Measurements from ENCODE around the gene CDK6.

DNA sequence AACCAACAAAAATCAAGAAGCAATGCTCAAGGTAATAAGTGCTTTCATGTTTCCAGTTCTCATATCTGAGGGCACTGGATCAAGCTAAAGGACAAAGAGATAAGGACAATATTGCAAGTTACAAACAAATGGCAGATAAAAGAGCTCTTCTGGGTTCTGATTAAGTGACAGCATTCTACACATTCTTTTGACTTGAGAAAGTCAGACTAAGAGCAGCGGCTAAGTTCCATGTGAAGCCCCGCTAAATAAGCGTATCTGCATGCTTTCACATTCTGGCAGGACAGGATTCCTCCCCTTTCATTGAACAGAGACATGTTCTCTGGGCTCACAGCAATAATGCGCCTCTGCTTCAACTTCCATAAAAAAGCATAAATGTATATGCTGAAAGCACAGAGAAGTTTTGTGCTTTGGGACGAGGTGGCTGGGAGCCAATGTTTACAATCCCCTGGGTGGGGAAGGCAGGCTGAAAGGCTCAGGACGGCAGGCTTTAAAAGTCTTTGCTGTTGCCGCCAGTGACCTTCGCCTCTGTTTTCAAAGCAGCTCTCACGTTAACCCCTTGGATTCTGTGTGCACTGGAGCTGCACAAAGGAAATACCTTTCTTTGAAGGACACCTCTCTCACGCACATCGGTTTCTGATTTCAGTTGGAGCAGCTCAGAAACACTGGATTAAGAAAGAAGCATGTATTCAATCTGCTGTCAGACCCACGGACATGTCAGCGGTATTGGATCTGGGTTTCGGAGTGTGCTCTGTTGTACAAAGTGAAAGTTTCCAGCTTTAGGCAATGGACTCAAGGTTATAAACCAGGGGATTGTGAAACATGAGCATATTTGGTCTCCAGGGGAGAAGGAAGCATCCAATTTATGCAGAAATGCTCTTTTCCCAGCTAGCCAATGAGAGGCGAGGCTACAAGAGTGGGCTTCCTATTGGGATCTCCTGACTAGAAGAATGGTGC lies 140.8 kb downstream of the CDK6 start:
- TF ChIP-seq, protein P1, sequence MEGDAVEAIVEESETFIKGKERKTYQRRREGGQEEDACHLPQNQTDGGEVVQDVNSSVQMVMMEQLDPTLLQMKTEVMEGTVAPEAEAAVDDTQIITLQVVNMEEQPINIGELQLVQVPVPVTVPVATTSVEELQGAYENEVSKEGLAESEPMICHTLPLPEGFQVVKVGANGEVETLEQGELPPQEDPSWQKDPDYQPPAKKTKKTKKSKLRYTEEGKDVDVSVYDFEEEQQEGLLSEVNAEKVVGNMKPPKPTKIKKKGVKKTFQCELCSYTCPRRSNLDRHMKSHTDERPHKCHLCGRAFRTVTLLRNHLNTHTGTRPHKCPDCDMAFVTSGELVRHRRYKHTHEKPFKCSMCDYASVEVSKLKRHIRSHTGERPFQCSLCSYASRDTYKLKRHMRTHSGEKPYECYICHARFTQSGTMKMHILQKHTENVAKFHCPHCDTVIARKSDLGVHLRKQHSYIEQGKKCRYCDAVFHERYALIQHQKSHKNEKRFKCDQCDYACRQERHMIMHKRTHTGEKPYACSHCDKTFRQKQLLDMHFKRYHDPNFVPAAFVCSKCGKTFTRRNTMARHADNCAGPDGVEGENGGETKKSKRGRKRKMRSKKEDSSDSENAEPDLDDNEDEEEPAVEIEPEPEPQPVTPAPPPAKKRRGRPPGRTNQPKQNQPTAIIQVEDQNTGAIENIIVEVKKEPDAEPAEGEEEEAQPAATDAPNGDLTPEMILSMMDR (conservative IDR thresholded peaks at IDR 0.05 in 1 of 2, IDR thresholded peaks at IDR 0.05 in 1 of 2; ENCODE audit: extremely low read depth in 1 of 2, insufficient read depth in 1 of 2, low read depth in 1 of 2, low read length in 2 of 2), result no peak
- TF ChIP-seq EZH2 (IDR thresholded peaks at IDR 0.05; ENCODE audit: borderline replicate concordance, low read length), result no peak

Data from mammary epithelial cell (primary cell).